ENCODE data around the gene PLAC8.

Gene PLAC8, protein sequence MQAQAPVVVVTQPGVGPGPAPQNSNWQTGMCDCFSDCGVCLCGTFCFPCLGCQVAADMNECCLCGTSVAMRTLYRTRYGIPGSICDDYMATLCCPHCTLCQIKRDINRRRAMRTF

DNA sequence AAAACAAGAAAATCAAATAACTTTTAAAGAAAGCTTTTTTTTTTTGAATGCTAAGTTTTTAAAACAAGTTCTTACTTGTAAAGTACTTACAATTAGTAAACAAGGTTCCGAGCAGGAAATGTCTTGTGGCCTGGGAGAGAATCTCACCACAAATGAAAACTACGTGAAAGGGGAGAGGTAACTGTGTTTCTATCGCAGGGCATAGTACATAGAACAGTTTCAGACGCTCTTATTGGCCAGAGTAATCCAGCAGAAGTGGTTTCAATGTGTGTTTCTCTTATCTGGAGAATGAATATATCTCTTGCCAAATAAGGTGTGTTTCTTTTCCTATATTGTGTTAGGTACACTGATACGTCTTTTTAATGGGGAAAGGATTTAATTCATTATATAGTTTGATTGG, at the start of gene PLAC8:
Gene PLAC8 (minus strand): TSS at position 154 of the 400 bp plus-strand sequence. CDS start 6,808 bp downstream, outside the sequence.
- no peak for DNase-seq (ENCODE audit: low read depth in 2 of 2)

- no peak for DNase-seq (ENCODE audit: low read depth in 2 of 2)
Measured at GRCh38 chr4:83153417-83153816, 38.9 kb upstream of the PLAC8 start.

DNA sequence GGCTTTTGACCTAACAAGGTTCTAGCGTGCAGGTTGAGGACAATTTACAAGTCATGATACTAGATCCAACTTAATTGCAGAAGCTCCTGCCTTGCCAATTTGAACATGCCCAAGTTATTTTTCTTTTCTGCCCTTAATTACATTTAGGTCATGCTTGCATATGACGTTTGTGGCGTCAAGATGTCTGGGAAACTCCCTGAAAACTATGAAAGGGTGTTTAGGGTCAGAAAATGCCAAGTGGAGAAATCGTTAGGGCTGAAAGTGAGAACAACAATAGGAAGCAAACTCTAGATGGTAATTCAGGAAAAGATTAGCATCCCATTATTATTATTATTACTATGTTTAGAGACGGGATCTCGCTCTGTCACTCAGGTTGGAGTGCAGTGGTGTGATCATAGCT, 38.2 kb upstream of the PLAC8 start:
- DNase-seq (ENCODE audit: low read depth in 2 of 2): no peak

GRCh38 chr4:83151651-83152050, 37.1 kb upstream of the PLAC8 start:
- DNase-seq (ENCODE audit: low read depth in 2 of 2): no peak

DNA sequence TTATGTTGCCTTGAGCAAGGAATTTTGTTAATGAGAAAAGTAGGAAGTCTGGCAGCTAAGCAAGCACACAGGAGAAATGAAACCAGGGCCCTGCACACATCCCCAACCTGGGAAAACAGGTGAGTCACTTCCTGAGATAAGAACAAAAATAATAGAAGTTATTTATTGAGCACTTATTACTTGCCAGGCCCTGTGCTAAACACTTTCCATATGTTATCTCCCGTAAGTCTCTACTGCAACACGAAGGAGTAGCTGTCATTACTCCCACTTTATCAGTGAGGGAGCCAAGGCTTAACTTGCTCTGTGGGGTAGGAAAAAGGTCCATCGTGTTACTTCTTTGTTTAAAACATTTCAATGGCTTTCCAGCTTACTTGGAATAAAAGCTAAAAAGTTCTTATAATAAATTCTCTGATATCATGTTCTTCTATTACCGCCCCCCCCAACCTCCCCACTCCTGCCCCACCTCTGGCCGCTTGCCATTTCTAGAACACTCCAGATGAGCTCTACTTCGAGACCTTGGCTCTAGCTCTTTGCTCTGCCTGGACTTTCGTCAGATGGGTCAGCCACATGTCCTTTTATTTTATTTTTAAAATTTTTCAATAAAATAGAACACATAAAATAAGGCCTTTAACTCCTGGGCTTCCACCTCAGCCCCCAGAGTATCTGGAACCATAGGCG, 36.3 kb upstream of the PLAC8 start:
- DNase-seq (ENCODE audit: low read depth in 2 of 2): no peak

DNA sequence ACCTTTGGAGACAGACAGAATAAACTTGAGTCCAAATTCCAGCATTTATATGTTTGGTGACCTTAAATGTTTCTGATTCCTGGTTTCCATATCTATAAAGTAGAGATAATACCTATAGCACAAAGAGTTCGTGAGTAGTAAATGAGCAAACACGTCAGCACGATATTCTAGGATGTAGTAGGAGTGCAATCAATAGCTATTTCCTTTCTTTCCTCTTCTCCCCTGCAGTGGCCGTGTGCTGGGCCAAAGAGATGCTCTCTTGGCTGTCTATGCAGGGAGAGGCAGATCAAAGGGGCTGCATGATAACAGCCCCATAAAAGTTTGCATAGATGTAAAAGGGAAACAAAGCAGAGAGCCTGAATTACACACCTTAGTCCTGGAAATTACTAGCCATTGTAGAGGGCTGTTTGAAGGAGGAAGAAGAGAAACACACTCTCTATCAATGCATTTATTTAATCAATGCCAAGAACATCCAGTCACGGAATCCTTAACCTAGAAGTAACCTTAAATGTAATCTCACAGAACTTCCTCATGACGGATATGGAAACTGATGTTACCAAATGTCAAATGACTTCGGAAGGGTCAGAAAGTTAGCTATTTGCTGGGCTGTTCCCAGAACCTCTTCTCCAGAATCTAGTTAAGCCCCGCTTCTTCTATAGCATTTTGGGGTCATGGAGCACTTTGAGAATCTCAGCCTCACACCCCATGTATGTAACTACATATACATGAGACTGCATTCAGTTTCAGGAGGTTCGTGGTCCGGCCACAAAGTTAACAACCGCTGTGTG, 35.5 kb upstream of the PLAC8 start:
- DNase-seq (ENCODE audit: low read depth in 2 of 2): no peak

GRCh38 chr4:83146841-83147240, 32.3 kb upstream of the PLAC8 start:
- no peak for DNase-seq (ENCODE audit: low read depth in 2 of 2)

- peak in 1 of 2 donors; percentile 11 for DNase-seq (ENCODE audit: low read depth in 2 of 2)
Measured at GRCh38 chr4:83145776-83146175, 31.2 kb upstream of the PLAC8 start.

- no peak for DNase-seq (ENCODE audit: low read depth in 2 of 2)
Measured at GRCh38 chr4:83139514-83140156, 25.1 kb upstream of the PLAC8 start.

GRCh38 chr4:83138946-83139345, 24.4 kb upstream of the PLAC8 start:
- peak; percentile 5 to 35 for DNase-seq (ENCODE audit: low read depth in 2 of 2)

DNA sequence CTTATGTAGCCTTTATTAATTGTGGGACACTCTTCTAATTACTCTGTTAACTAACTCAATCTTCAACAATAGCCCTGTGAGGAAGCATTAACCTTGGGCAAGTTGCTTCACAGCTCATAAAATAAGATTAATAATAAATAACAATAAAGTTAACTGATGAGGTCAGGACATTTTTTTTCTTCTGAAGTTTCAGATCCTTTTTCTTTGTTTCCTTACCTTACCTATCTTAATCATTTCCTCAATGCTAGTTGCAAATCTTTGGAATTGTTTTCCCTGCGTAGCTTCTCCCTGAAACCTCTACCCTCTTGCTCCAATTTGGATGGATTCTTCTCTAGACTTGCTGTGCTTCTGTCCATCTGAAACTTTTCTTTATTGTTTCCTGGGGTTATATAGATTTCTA, 17.5 kb upstream of the PLAC8 start:
- DNase-seq (ENCODE audit: low read depth in 2 of 2): no peak

- no peak for DNase-seq (ENCODE audit: low read depth in 2 of 2)
Measured at GRCh38 chr4:83129264-83129663, 14.7 kb upstream of the PLAC8 start.

- DNase-seq (ENCODE audit: low read depth in 2 of 2): no peak
Measured at GRCh38 chr4:83128240-83128929, 13.9 kb upstream of the PLAC8 start.

DNA sequence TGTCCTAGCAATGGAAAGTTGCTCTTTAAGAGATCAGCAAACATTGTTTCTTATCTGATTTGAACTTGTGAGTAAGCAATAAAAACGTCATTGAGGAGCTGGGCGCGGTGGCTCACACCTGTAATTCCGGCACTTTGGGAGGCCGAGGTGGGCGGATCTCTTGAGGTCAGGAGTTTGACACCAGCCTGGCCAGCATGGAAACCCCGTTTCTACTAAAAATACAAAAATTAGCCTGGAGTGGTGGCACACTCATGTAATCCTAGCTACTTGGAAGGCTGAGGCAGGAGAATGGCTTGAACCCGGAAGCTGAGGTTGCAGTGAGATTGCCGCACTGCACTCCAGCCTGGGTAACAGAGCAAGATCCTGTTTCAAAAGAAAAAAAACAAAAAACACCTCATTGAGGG, 11.2 kb upstream of the PLAC8 start:
- peak in 1 of 2 donors; percentile 21 for DNase-seq (ENCODE audit: low read depth in 2 of 2)

GRCh38 chr4:83124111-83124780, 9.7 kb upstream of the PLAC8 start:
- DNase-seq (ENCODE audit: low read depth in 2 of 2): no peak

- no peak for DNase-seq (ENCODE audit: low read depth in 2 of 2)
Measured at GRCh38 chr4:83121246-83121645, 6.7 kb upstream of the PLAC8 start.

DNA sequence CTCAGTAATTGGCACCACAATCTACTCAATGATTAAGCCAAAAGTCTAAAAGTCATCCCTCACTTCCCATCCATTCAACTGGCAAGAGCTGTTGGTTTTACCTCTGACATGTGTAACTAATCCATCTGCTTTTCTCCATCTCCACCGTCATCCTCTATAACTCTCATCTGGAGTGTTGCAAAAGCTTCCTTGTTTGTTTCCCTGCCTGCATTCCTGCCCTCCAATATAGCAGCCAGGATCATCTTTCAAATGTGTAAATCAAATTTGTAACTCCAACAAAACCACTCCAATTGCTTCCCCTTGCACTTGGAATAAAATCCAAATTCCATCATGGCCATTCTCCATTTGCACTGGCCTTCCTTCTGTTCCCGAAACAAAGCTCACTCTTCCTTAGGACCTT, 4.3 kb upstream of the PLAC8 start:
- DNase-seq (ENCODE audit: low read depth in 2 of 2): no peak

GRCh38 chr4:83115656-83116285, 1.2 kb upstream of the PLAC8 start:
- DNase-seq (ENCODE audit: low read depth in 2 of 2): no peak

DNA sequence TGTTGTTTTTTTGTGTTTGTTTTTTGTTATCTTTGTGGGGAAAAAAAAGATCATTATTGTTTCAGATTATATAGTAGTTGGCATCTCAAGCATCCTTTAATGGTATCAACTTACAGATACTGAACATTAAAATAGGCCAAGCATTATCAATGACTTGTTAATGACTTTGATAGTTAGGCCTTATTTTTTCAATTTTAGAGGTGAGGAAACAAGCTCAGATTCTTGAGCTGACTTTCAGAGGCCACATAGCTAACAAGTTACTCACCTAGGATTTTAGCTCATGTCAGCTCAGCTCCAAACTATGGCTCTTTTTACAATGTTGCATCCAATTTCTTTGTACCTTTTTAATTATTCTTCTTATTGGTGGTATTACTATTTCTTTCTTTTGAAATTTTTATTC, 471 bp upstream of the PLAC8 start:
- no peak for DNase-seq (ENCODE audit: low read depth in 2 of 2)

DNA sequence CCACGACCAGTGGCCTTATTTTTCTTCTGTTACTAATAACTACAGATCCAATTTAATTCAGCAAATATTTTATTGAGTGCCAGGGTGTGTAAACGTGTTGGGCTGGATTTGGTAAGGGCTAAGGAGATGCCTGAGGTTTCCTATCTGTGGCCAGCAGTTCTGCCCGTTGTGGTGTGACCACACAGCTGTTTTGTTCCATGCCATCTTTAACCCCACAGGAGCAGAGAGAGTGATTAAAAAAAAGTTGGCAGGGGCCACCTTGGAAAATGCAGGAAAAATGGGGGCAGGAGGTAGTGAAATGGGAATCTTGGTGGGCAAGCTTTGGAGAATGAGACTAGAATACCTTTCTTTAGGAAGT, 1.1 kb downstream of the PLAC8 start:
- DNase-seq (ENCODE audit: low read depth in 2 of 2): no peak
